ENCODE measurements around the gene SCN5A.

DNA sequence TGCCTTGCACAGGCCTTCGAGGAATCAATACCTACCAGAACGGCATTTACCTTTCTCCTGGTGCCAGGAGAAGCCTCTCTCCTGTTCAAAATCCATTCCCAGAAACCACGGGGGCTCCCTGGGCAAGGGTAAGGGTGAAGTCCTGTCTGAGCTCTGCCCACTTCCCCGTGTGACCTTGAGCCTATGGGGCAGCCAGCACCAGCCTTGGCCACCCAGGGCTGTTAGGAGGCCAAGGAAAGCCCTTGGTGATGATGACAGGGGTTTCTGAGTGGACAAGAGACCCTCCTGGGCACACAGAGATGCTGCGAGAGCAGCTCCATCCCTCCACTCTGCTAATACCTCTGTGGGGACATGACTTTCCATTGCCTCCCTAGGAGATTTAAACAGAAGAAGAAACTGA lies 5.9 kb downstream of the SCN5A start:
- no peak for TF ChIP-seq FOXM1 (IDR thresholded peaks at IDR 0.05; ENCODE audit: borderline replicate concordance)
- no peak for TF ChIP-seq TARDBP (IDR thresholded peaks at IDR 0.05)

All from HEK293T (cell line).